GM23338 (cell line): ENCODE data around the gene FBRSL1. TPM values are rescaled to one million over a fixed set of nuclear protein-coding genes. Genes with fewer than 3 reads are reported as not detected.

Source experiments
- ATAC-seq: fragments of 200-7000 bp; cut with Tn5 transposase; 3 replicates; pipeline ENCODE4 v1.9.1; 2020
- DNase-seq: peaks from one replicate; pipeline ENCODE4 v3.0.0-alpha.2; 2015; ENCODE audit warnings: low spot score
- H2AFZ ChIP-seq: fragments of 200-600 bp; sonication (generic); 2 replicates; pipeline ENCODE4 v1.8.0; 2016; ENCODE audit warnings: antibody characterized with exemption, mild to moderate bottlenecking, moderate library complexity
- H3F3A ChIP-seq: fragments of 200-600 bp; sonication (generic); replicated peaks from 2 replicates; pipeline ENCODE4 v1.8.0; 2017; ENCODE audit warnings: antibody characterized with exemption, mixed run types, low read depth
- H3K27ac ChIP-seq: fragments of 200-600 bp; sonication (generic); 2 replicates; pipeline ENCODE4 v1.6.1; 2016; ENCODE audit warnings: low read depth
- H3K27me3 ChIP-seq: fragments of 200-600 bp; sonication (generic); 2 replicates; pipeline ENCODE4 v1.8.0; 2016; ENCODE audit warnings: mild to moderate bottlenecking, mixed run types, moderate library complexity; ENCODE audit not compliant: insufficient read depth
- H3K36me3 ChIP-seq: fragments of 200-600 bp; sonication (generic); 2 replicates; pipeline ENCODE4 v1.8.0; 2016; ENCODE audit warnings: mild to moderate bottlenecking; ENCODE audit not compliant: insufficient read depth
- H3K4me1 ChIP-seq: fragments of 200-600 bp; sonication (generic); 2 replicates; pipeline ENCODE4 v1.8.0; 2016; ENCODE audit warnings: mild to moderate bottlenecking, moderate library complexity; ENCODE audit not compliant: insufficient read depth
- H3K4me2 ChIP-seq: fragments of 200-600 bp; sonication (generic); 2 replicates; pipeline ENCODE4 v1.7.1; 2017; ENCODE audit warnings: mixed run types
- H3K4me3 ChIP-seq: fragments of 200-600 bp; sonication (generic); 2 replicates; pipeline ENCODE4 v1.6.1; 2016; ENCODE audit warnings: mixed run types
- H3K79me2 ChIP-seq: fragments of 200-600 bp; sonication (generic); replicated peaks from 2 replicates; pipeline ENCODE4 v1.8.0; 2017; ENCODE audit warnings: mild to moderate bottlenecking; ENCODE audit not compliant: insufficient read depth
- H3K9me2 ChIP-seq: fragments of 200-600 bp; sonication (generic); 2 replicates; pipeline ENCODE4 v1.8.0; 2017; ENCODE audit not compliant: insufficient read depth
- H4K20me1 ChIP-seq: fragments of 200-600 bp; sonication (generic); replicated peaks from 2 replicates; pipeline ENCODE4 v1.8.0; 2017; ENCODE audit warnings: mild to moderate bottlenecking; ENCODE audit not compliant: insufficient read depth
- H3K27ac Mint-ChIP-seq: 2 replicates; pipeline ENCODE4 v1.8.0; 2020; ENCODE audit warnings: inconsistent platforms, mild to moderate bottlenecking, moderate library complexity, mixed read lengths
- H3K27me3 Mint-ChIP-seq: 3 replicates; pipeline ENCODE4 v1.8.0; 2022; ENCODE audit warnings: low read depth, mild to moderate bottlenecking, moderate library complexity, mixed read lengths, inconsistent platforms; ENCODE audit not compliant: insufficient read depth, poor library complexity
- H3K36me3 Mint-ChIP-seq: 3 replicates; pipeline ENCODE4 v1.8.0; 2021; ENCODE audit warnings: low read depth, mild to moderate bottlenecking, inconsistent platforms, moderate library complexity, mixed read lengths
- H3K4me1 Mint-ChIP-seq: 3 replicates; pipeline ENCODE4 v1.8.0; 2020; ENCODE audit warnings: mild to moderate bottlenecking, inconsistent platforms, mixed read lengths
- H3K4me3 Mint-ChIP-seq: 3 replicates; pipeline ENCODE4 v1.8.0; 2021; ENCODE audit warnings: moderate library complexity, mild to moderate bottlenecking, inconsistent platforms, mixed read lengths
- H3K9me3 Mint-ChIP-seq: 3 replicates; pipeline ENCODE4 v1.8.0; 2020; ENCODE audit warnings: moderate library complexity, mild to moderate bottlenecking, inconsistent platforms, mixed read lengths
- CREB1 ChIP-seq: fragments of 250-450 bp; sonication (Bioruptor Pico); IDR thresholded peaks from 2 replicates; pipeline ENCODE4 v1.5.0; 2020; ENCODE audit warnings: low read depth, mild to moderate bottlenecking, moderate library complexity
- EZH2 ChIP-seq: fragments of 200-600 bp; sonication (generic); IDR thresholded peaks from one replicate; pipeline ENCODE4 v1.8.0; 2017; ENCODE audit warnings: antibody characterized with exemption, mild to moderate bottlenecking, low read depth; ENCODE audit not compliant: unreplicated experiment
- EZH2phosphoT487 ChIP-seq: fragments of 200-600 bp; sonication (generic); IDR thresholded peaks from one replicate; pipeline ENCODE4 v1.8.1; 2018; ENCODE audit warnings: antibody characterized with exemption; ENCODE audit not compliant: unreplicated experiment
- JUNB ChIP-seq: IDR thresholded peaks from one replicate; pipeline ENCODE4 v1.6.1; 2016; ENCODE audit warnings: antibody characterized with exemption; ENCODE audit not compliant: unreplicated experiment
- NANOG ChIP-seq: IDR thresholded peaks from 2 replicates; pipeline ENCODE4 v1.6.1; 2016; ENCODE audit warnings: antibody characterized with exemption, borderline replicate concordance
- POLR2AphosphoS5 ChIP-seq: IDR thresholded peaks from 2 replicates; pipeline ENCODE4 v1.6.1; 2016; ENCODE audit warnings: antibody characterized with exemption, low read depth
- STAT1 ChIP-seq: IDR thresholded peaks from one replicate; pipeline ENCODE4 v1.6.1; 2016; ENCODE audit warnings: antibody characterized with exemption; ENCODE audit not compliant: unreplicated experiment
- ZNF114 ChIP-seq: fragments of 250-450 bp; sonication (Bioruptor Pico); IDR thresholded peaks from 2 replicates; pipeline ENCODE4 v1.5.0; 2020; ENCODE audit warnings: mild to moderate bottlenecking, moderate library complexity
- ZNF331 ChIP-seq: fragments of 250-450 bp; sonication (Bioruptor Pico); IDR thresholded peaks from 2 replicates; pipeline ENCODE4 v1.5.0; 2020; ENCODE audit warnings: low read depth, mild to moderate bottlenecking, moderate library complexity
- polyA plus RNA-seq: library from polyadenylated mRNA; unstranded; fragments of >200 nt; fragmentation: Nextera tagmentation; extraction: Ambion mirVana; gene quantifications from 2 replicates; pipeline ENCODE4 v1.2.1, GENCODE V29; 2016
- total RNA-seq: library from RNA; depleted of rRNA; stranded (reverse); fragments of >200 nt; shearing (Covaris generic); gene quantifications from 2 replicates; pipeline ENCODE4 v1.2.3, GENCODE V29; 2014
- TF ChIP-seq, protein P1 (sequence below), 2 experiments: fragments of 200-600 bp in 1 of 2; sonication (generic) in 1 of 2; conservative IDR thresholded peaks; 2 replicates each; pipeline versions ENCODE4 v1.5.1 to v1.6.1; 2016 to 2017; ENCODE audit warnings: antibody characterized with exemption in 2 of 2, low read depth in 2 of 2, mild to moderate bottlenecking in 2 of 2, moderate library complexity in 1 of 2
- TF ChIP-seq, protein P2 (sequence below): IDR thresholded peaks from one replicate; pipeline ENCODE4 v1.6.1; 2018; ENCODE audit warnings: antibody characterized with exemption; ENCODE audit not compliant: unreplicated experiment
- TF ChIP-seq, protein P3 (sequence below): IDR thresholded peaks from 2 replicates; pipeline ENCODE4 v1.6.1; 2016; ENCODE audit warnings: antibody characterized with exemption

Gene FBRSL1
- total and polyA plus RNA-seq, 2 experiments from 2014 or later: 37.8 to 89.8 TPM

DNA sequence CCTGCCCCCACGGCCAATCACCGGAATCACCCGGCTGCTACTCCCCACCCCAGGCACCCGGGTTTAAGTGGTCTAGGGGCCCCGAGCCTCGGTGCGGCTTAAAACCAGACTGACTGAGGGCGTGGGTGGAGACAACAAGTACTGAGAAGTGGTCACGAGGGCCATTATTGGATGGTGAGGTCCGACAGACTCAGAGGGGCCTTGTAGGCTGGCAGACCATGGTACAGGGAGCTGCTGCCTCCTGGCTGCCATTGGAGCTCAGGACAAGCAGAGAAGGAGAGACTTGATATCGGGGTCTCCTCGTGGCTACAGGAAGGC, 54.1 kb downstream of the FBRSL1 start:
- H3K27me3 Mint-ChIP-seq: peaks cover 50% of the 10 kb centered on the region
- peaks cover 3% of the 10 kb centered on the region; the same call in 2 of the 3 replicates for H3K9me3 Mint-ChIP-seq
- TF ChIP-seq, protein P1, sequence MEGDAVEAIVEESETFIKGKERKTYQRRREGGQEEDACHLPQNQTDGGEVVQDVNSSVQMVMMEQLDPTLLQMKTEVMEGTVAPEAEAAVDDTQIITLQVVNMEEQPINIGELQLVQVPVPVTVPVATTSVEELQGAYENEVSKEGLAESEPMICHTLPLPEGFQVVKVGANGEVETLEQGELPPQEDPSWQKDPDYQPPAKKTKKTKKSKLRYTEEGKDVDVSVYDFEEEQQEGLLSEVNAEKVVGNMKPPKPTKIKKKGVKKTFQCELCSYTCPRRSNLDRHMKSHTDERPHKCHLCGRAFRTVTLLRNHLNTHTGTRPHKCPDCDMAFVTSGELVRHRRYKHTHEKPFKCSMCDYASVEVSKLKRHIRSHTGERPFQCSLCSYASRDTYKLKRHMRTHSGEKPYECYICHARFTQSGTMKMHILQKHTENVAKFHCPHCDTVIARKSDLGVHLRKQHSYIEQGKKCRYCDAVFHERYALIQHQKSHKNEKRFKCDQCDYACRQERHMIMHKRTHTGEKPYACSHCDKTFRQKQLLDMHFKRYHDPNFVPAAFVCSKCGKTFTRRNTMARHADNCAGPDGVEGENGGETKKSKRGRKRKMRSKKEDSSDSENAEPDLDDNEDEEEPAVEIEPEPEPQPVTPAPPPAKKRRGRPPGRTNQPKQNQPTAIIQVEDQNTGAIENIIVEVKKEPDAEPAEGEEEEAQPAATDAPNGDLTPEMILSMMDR (conservative IDR thresholded peaks at IDR 0.05; ENCODE audit: low read depth in 2 of 2): peak in 1 of 2 experiments; percentile 56; a peak in 2 of 4 replicates
- TF ChIP-seq, protein P2, sequence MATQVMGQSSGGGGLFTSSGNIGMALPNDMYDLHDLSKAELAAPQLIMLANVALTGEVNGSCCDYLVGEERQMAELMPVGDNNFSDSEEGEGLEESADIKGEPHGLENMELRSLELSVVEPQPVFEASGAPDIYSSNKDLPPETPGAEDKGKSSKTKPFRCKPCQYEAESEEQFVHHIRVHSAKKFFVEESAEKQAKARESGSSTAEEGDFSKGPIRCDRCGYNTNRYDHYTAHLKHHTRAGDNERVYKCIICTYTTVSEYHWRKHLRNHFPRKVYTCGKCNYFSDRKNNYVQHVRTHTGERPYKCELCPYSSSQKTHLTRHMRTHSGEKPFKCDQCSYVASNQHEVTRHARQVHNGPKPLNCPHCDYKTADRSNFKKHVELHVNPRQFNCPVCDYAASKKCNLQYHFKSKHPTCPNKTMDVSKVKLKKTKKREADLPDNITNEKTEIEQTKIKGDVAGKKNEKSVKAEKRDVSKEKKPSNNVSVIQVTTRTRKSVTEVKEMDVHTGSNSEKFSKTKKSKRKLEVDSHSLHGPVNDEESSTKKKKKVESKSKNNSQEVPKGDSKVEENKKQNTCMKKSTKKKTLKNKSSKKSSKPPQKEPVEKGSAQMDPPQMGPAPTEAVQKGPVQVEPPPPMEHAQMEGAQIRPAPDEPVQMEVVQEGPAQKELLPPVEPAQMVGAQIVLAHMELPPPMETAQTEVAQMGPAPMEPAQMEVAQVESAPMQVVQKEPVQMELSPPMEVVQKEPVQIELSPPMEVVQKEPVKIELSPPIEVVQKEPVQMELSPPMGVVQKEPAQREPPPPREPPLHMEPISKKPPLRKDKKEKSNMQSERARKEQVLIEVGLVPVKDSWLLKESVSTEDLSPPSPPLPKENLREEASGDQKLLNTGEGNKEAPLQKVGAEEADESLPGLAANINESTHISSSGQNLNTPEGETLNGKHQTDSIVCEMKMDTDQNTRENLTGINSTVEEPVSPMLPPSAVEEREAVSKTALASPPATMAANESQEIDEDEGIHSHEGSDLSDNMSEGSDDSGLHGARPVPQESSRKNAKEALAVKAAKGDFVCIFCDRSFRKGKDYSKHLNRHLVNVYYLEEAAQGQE: no peak
- H3K27ac ChIP-seq: no peak overlapping the region
- no peaks in the 10 kb centered on the region for H3F3A ChIP-seq
- peaks cover 85% of the 10 kb centered on the region for H3K27me3 ChIP-seq
- no peaks in the 10 kb centered on the region for H3K4me1 ChIP-seq
- H3K4me3 Mint-ChIP-seq: no peak overlapping the region
- H3K9me2 ChIP-seq: peaks cover 3% of the 10 kb centered on the region; the same call in 1 of the 2 replicates
- no peak overlapping the region for H3K4me2 ChIP-seq
- H2AFZ ChIP-seq: no peak overlapping the region
- no peaks in the 10 kb centered on the region for H3K79me2 ChIP-seq
- H3K4me1 Mint-ChIP-seq: no peaks in the 10 kb centered on the region; the same call in 1 of the 3 replicates
- no peaks in the 10 kb centered on the region for H3K36me3 Mint-ChIP-seq
- H4K20me1 ChIP-seq: no peaks in the 10 kb centered on the region
- H3K27ac Mint-ChIP-seq: no peak overlapping the region
- ATAC-seq (peak; percentile 19; the same call in 1 of the 3 replicates), DNase-seq (no peak)
- H3K36me3 ChIP-seq: no peaks in the 10 kb centered on the region
- H3K4me3 ChIP-seq: no peak overlapping the region

DNA sequence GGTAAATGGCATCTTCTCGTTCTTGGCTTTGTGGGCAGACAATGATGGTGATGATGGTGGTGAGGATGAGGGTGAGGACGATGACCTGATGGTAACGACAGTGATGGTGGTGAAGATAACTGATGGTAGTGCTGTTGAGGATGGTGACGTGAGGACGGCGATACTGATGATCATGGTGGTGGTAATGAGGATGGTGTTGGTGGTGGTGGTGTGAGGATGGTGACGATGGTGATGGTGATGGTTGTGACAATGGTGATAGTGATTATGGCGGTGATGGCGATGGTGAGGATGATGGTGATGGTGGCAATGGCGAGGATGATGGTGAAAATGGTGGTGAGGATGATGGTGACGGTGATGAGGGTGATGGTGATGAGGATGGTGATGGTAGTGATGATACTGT, 54.5 kb downstream of the FBRSL1 start:
- H3K4me2 ChIP-seq: no peak overlapping the region
- no peak overlapping the region for H3K4me3 ChIP-seq
- H3K27me3 ChIP-seq: peaks cover 89% of the 10 kb centered on the region
- Mint-ChIP-seq H3K27ac (no peak overlapping the region), H3K4me1 (no peaks in the 10 kb centered on the region; the same call in 1 of the 3 replicates), H3K4me3 (no peak overlapping the region; the same call in 2 of the 3 replicates), H3K27me3 (peaks cover 48% of the 10 kb centered on the region), H3K9me3 (peaks cover 3% of the 10 kb centered on the region; the same call in 2 of the 3 replicates), H3K36me3 (no peaks in the 10 kb centered on the region)
- H2AFZ ChIP-seq: no peak overlapping the region
- no peak overlapping the region for H3K27ac ChIP-seq
- 0 out of 2 replicates have a peak, but pooled peaks cover 2% of the 10 kb centered on the region for H3K4me1 ChIP-seq
- ATAC-seq (no peak), DNase-seq (no peak)
- H3F3A ChIP-seq: no peaks in the 10 kb centered on the region
- H3K36me3 ChIP-seq: no peaks in the 10 kb centered on the region
- H3K79me2 ChIP-seq: no peaks in the 10 kb centered on the region
- H4K20me1 ChIP-seq: no peaks in the 10 kb centered on the region
- H3K9me2 ChIP-seq: peaks cover 3% of the 10 kb centered on the region; the same call in 1 of the 2 replicates
- TF ChIP-seq EZH2: no peak
- no peak for TF ChIP-seq STAT1
- TF ChIP-seq, protein P3, sequence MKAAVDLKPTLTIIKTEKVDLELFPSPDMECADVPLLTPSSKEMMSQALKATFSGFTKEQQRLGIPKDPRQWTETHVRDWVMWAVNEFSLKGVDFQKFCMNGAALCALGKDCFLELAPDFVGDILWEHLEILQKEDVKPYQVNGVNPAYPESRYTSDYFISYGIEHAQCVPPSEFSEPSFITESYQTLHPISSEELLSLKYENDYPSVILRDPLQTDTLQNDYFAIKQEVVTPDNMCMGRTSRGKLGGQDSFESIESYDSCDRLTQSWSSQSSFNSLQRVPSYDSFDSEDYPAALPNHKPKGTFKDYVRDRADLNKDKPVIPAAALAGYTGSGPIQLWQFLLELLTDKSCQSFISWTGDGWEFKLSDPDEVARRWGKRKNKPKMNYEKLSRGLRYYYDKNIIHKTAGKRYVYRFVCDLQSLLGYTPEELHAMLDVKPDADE: no peak
- TF ChIP-seq, protein P1 (conservative IDR thresholded peaks at IDR 0.05; ENCODE audit: low read depth in 2 of 2): no peak
- TF ChIP-seq ZNF114 (CRISPR knock-in tag): no peak
- no peak for TF ChIP-seq NANOG
- no peak for TF ChIP-seq CREB1 (CRISPR knock-in tag)
- TF ChIP-seq EZH2phosphoT487: no peak
- TF ChIP-seq, protein P2: no peak
- no peak for TF ChIP-seq POLR2AphosphoS5
- TF ChIP-seq JUNB: no peak
- no peak for TF ChIP-seq ZNF331 (CRISPR knock-in tag)
